H9 (cell line): ENCODE results near the gene DCTN3. TPM values are rescaled to one million over a fixed set of nuclear protein-coding genes. Genes with fewer than 3 reads are reported as not detected.

ENCODE experiments used
- DNase-seq: peaks from one replicate; pipeline ENCODE4 v3.0.0-alpha.2; 2017
- H2AFZ ChIP-seq: one replicate; pipeline ENCODE4 v1.6.1; 2013; ENCODE audit warnings: mild to moderate bottlenecking, low read length, control low read depth, moderate library complexity
- H2AK5ac ChIP-seq: 2 replicates; pipeline ENCODE4 v1.6.1; 2013; ENCODE audit warnings: low read length, control low read depth, mixed read lengths; ENCODE audit not compliant: insufficient read length
- H2BK120ac ChIP-seq: one replicate; pipeline ENCODE4 v1.6.1; 2013; ENCODE audit warnings: low read depth, mild to moderate bottlenecking, low read length, control low read depth, inconsistent platforms; ENCODE audit not compliant: poor library complexity, severe bottlenecking
- H2BK12ac ChIP-seq: 2 replicates; pipeline ENCODE4 v1.6.1; 2013; ENCODE audit warnings: low read length, control low read depth, mixed read lengths, low read depth; ENCODE audit not compliant: insufficient read length
- H2BK15ac ChIP-seq: 2 replicates; pipeline ENCODE4 v1.6.1; 2013; ENCODE audit warnings: low read depth, low read length, control low read depth
- H2BK20ac ChIP-seq: one replicate; pipeline ENCODE4 v1.6.1; 2013; ENCODE audit warnings: low read depth, mild to moderate bottlenecking, low read length, control low read depth, inconsistent platforms; ENCODE audit not compliant: poor library complexity, severe bottlenecking
- H2BK5ac ChIP-seq: 2 replicates; pipeline ENCODE4 v1.6.1; 2013; ENCODE audit warnings: low read length, control low read depth, mixed read lengths; ENCODE audit not compliant: insufficient read length
- H3K14ac ChIP-seq: 2 replicates; pipeline ENCODE4 v1.6.1; 2013; ENCODE audit warnings: low read length, control low read depth; ENCODE audit not compliant: insufficient read depth
- H3K18ac ChIP-seq: 2 replicates; pipeline ENCODE4 v1.6.1; 2013; ENCODE audit warnings: low read depth, mild to moderate bottlenecking, mixed read lengths, low read length, control low read depth; ENCODE audit not compliant: insufficient read length
- H3K23ac ChIP-seq: 2 replicates; pipeline ENCODE4 v1.6.1; 2013; ENCODE audit warnings: low read length, control low read depth, mixed read lengths, low read depth; ENCODE audit not compliant: insufficient read length
- H3K23me2 ChIP-seq: 2 replicates; pipeline ENCODE4 v1.6.1; 2013; ENCODE audit warnings: low read depth, mild to moderate bottlenecking, mixed read lengths, low read length, control low read depth; ENCODE audit not compliant: insufficient read length, poor library complexity, severe bottlenecking
- H3K27ac ChIP-seq: 2 replicates; pipeline ENCODE4 v1.5.1; 2013; ENCODE audit warnings: low read length, control low read depth, mixed read lengths, low read depth; ENCODE audit not compliant: insufficient read length
- H3K27me3 ChIP-seq: 2 replicates; pipeline ENCODE4 v1.6.1; 2013; ENCODE audit warnings: low read length, control low read depth, inconsistent platforms; ENCODE audit not compliant: insufficient read depth
- H3K4ac ChIP-seq: 2 replicates; pipeline ENCODE4 v1.6.1; 2013; ENCODE audit warnings: low read depth, mild to moderate bottlenecking, control low read depth, inconsistent platforms, low read length, moderate library complexity
- H3K4me1 ChIP-seq: 2 replicates; pipeline ENCODE4 v1.6.1; 2013; ENCODE audit warnings: low read length, control low read depth, inconsistent platforms; ENCODE audit not compliant: insufficient read depth
- H3K4me2 ChIP-seq: 2 replicates; pipeline ENCODE4 v1.6.1; 2013; ENCODE audit warnings: low read length, control low read depth, mixed read lengths; ENCODE audit not compliant: insufficient read length, insufficient read depth
- H3K56ac ChIP-seq: 2 replicates; pipeline ENCODE4 v1.6.1; 2013; ENCODE audit warnings: low read depth, mild to moderate bottlenecking, mixed read lengths, low read length, control low read depth; ENCODE audit not compliant: insufficient read length
- H3K79me1 ChIP-seq: 2 replicates; pipeline ENCODE4 v1.6.1; 2013; ENCODE audit warnings: low read depth, mild to moderate bottlenecking, moderate library complexity, low read length, control low read depth, inconsistent platforms; ENCODE audit not compliant: insufficient read depth, poor library complexity, severe bottlenecking
- H3K79me2 ChIP-seq: 2 replicates; pipeline ENCODE4 v1.6.1; 2013; ENCODE audit warnings: low read length, control low read depth, inconsistent platforms; ENCODE audit not compliant: insufficient read depth
- H3K9ac ChIP-seq: 2 replicates; pipeline ENCODE4 v1.6.1; 2013; ENCODE audit warnings: low read length, control low read depth, mixed read lengths; ENCODE audit not compliant: insufficient read length; ENCODE audit errors: extremely low read depth
- H3K9me3 ChIP-seq: one replicate; pipeline ENCODE4 v1.6.1; 2013; ENCODE audit warnings: low read depth, low read length, inconsistent platforms; ENCODE audit not compliant: control insufficient read depth
- H3T11ph ChIP-seq: one replicate; pipeline ENCODE4 v1.6.1; 2013; ENCODE audit warnings: mild to moderate bottlenecking, low read length, control low read depth, inconsistent platforms
- H4K20me1 ChIP-seq: one replicate; pipeline ENCODE4 v1.6.1; 2013; ENCODE audit not compliant: control insufficient read depth, insufficient read length, insufficient read depth
- H4K5ac ChIP-seq: 2 replicates; pipeline ENCODE4 v1.6.1; 2013; ENCODE audit warnings: low read depth, mild to moderate bottlenecking, mixed read lengths, low read length, control low read depth; ENCODE audit not compliant: insufficient read length
- H4K8ac ChIP-seq: replicated peaks from 2 replicates; pipeline ENCODE4 v1.6.1; 2013; ENCODE audit warnings: low read length, control low read depth, mixed read lengths, low read depth; ENCODE audit not compliant: insufficient read length
- H4K91ac ChIP-seq: 2 replicates; pipeline ENCODE4 v1.6.1; 2013; ENCODE audit warnings: low read depth, mild to moderate bottlenecking, moderate library complexity, mixed read lengths, low read length, control low read depth; ENCODE audit not compliant: insufficient read length
- H3K27ac Mint-ChIP-seq, 3 experiments: 2 replicates in 2 of 3; 3 replicates in 1 of 3; pipeline ENCODE4 v1.8.0; 2020 to 2021; ENCODE audit warnings: mixed read lengths in 3 of 3, mild to moderate bottlenecking in 1 of 3, moderate library complexity in 1 of 3
- H3K27me3 Mint-ChIP-seq: 2 replicates; pipeline ENCODE4 v1.8.0; 2021; ENCODE audit warnings: low read depth, mild to moderate bottlenecking, moderate library complexity, mixed read lengths
- H3K36me3 Mint-ChIP-seq, 3 experiments: 2 replicates in 2 of 3; 3 replicates in 1 of 3; pipeline ENCODE4 v1.8.0; 2020 to 2021; ENCODE audit warnings: low read depth in 3 of 3, mixed read lengths in 3 of 3; ENCODE audit not compliant: insufficient read depth in 1 of 3
- H3K4me1 Mint-ChIP-seq, 2 experiments: 2 replicates each; pipeline ENCODE4 v1.8.0; 2020; ENCODE audit warnings: mixed read lengths in 2 of 2
- H3K4me3 Mint-ChIP-seq, 2 experiments: 2 replicates in 1 of 2; 3 replicates in 1 of 2; pipeline ENCODE4 v1.8.0; 2020 to 2021; ENCODE audit warnings: mild to moderate bottlenecking in 2 of 2, mixed read lengths in 2 of 2, moderate library complexity in 1 of 2
- H3K9me3 Mint-ChIP-seq, 2 experiments: 2 replicates in 1 of 2; 3 replicates in 1 of 2; pipeline ENCODE4 v1.8.0; 2020; ENCODE audit warnings: mild to moderate bottlenecking in 2 of 2, mixed read lengths in 2 of 2, moderate library complexity in 1 of 2
- WGBS: extraction: QIAGEN DNeasy Blood & Tissue Kit; methylation state at CpG from one replicate; pipeline ENCODE4 v1.1.7; 2013; ENCODE audit warnings: missing lambda C conversion rate, low lambda C conversion rate, mixed read lengths; ENCODE audit not compliant: insufficient read length; ENCODE audit errors: extremely low coverage; 5-methylcytosine and 5-hydroxymethylcytosine counted together
- total RNA-seq: library from RNA; stranded (reverse); gene quantifications from 2 replicates; pipeline ENCODE4 v1.2.1, GENCODE V29; 2021
- TF ChIP-seq, protein P1 (sequence below): fragments of 200-600 bp; sonication (generic); conservative IDR thresholded peaks from 3 replicates; pipeline ENCODE4 v1.8.0; 2021; ENCODE audit warnings: antibody characterized with exemption, mild to moderate bottlenecking

The DCTN3 gene
- total RNA-seq, 1 experiment from 2014 or later = 40.0 TPM

DNA sequence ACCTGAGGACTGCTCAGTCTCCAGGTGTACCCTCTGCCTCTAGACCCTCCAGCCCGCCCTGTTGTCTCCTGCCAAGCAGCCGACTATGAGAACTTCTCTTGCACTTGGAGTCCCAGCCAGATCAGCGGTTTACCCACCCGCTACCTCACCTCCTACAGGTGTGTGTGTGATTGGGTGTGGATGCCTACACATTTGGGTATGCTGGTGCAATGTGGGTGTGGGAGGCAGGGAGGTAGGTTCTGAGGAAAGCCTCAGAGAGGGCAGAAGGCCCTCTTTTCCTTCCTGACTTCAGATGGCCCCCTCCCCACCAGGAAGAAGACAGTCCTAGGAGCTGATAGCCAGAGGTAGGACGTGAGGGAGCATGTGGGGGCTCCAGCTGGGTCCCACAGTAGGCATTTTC, 36.7 kb upstream of the DCTN3 start:
- H3K23me2 ChIP-seq = peaks cover 3% of the 10 kb centered on the region
- peaks cover 5% of the 10 kb centered on the region; the same call in 1 of the 2 replicates for H3K4me1 ChIP-seq
- no peak overlapping the region for H3K56ac ChIP-seq
- no peak overlapping the region for H3K27ac Mint-ChIP-seq
- H2AK5ac ChIP-seq = no peak overlapping the region
- DNase-seq = no peak
- H3K9ac ChIP-seq = no peak overlapping the region
- no peak overlapping the region for H2BK5ac ChIP-seq
- no peak overlapping the region for H2BK120ac ChIP-seq
- H3T11ph ChIP-seq = no peak overlapping the region
- peaks cover 6% of the 10 kb centered on the region for H3K27me3 Mint-ChIP-seq
- H2AFZ ChIP-seq = no peak overlapping the region
- no peaks in the 10 kb centered on the region for H3K79me1 ChIP-seq
- H4K5ac ChIP-seq = no peak overlapping the region
- H3K18ac ChIP-seq = no peak overlapping the region
- H2BK15ac ChIP-seq = no peak overlapping the region
- H4K8ac ChIP-seq = no peak overlapping the region
- no peak overlapping the region for H2BK20ac ChIP-seq
- TF ChIP-seq, protein P1, sequence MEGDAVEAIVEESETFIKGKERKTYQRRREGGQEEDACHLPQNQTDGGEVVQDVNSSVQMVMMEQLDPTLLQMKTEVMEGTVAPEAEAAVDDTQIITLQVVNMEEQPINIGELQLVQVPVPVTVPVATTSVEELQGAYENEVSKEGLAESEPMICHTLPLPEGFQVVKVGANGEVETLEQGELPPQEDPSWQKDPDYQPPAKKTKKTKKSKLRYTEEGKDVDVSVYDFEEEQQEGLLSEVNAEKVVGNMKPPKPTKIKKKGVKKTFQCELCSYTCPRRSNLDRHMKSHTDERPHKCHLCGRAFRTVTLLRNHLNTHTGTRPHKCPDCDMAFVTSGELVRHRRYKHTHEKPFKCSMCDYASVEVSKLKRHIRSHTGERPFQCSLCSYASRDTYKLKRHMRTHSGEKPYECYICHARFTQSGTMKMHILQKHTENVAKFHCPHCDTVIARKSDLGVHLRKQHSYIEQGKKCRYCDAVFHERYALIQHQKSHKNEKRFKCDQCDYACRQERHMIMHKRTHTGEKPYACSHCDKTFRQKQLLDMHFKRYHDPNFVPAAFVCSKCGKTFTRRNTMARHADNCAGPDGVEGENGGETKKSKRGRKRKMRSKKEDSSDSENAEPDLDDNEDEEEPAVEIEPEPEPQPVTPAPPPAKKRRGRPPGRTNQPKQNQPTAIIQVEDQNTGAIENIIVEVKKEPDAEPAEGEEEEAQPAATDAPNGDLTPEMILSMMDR = no peak
- no peak overlapping the region for H4K91ac ChIP-seq
- no peak overlapping the region for H3K27ac ChIP-seq
- no peak overlapping the region for H3K14ac ChIP-seq
- no peak overlapping the region for H3K23ac ChIP-seq
- WGBS = no CpG with 5 or more reads among the region's 5 CpGs
- H4K20me1 ChIP-seq = peaks cover 3% of the 10 kb centered on the region
- no peak overlapping the region for H3K4ac ChIP-seq
- H3K4me2 ChIP-seq = no peak overlapping the region
- H3K9me3 Mint-ChIP-seq = no peaks in the 10 kb centered on the region
- no peaks in the 10 kb centered on the region for H3K79me2 ChIP-seq
- no peak overlapping the region for H2BK12ac ChIP-seq
- no peaks in the 10 kb centered on the region for H3K27me3 ChIP-seq
- H3K9me3 ChIP-seq = no peaks in the 10 kb centered on the region
- H3K4me3 Mint-ChIP-seq = no peak overlapping the region
- H3K4me1 Mint-ChIP-seq = peaks cover 21 to 34% of the 10 kb centered on the region in 2 experiments
- no peaks in the 10 kb centered on the region for H3K36me3 Mint-ChIP-seq
